ENCODE data around the gene GREB1. TPM values are rescaled to one million over a fixed set of nuclear protein-coding genes. Genes with fewer than 3 reads are reported as not detected.

GREB1 gene
- total and polyA plus RNA-seq, 9 donors: 104 to 723 (median 232) TPM

DNA sequence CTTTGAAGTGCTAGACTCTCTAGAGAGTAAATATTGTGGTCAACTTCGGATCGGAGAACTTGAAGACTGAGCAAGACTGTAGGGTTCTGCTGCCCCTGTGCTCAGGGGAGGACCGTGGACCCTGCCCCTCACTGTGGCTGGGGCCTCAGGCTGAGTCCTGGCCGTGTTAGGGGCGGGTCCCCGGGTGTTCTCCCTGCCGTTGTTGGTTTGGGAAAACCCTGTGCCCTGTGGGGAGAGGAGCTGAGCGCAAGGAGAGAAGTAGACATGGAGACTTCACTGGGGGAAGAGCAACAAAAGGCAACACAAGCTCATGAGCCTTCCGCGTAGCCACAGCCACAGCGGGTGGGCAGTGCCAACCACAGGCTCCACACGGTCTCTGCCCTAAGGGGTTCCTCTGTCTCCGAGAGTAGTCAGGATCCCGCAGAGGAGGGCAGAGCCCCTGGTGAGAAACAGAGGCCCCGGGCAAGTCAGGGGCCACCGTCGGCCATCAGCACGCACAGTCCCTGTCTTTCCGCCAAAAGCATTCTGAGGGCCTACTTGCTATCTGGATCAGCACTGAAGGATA is 83.1 kb downstream of the GREB1 start:
- Histone ChIP-seq H3K36me3 (no peaks in the 10 kb centered on the region), H3K9me3 (no peaks in the 10 kb centered on the region)

DNA sequence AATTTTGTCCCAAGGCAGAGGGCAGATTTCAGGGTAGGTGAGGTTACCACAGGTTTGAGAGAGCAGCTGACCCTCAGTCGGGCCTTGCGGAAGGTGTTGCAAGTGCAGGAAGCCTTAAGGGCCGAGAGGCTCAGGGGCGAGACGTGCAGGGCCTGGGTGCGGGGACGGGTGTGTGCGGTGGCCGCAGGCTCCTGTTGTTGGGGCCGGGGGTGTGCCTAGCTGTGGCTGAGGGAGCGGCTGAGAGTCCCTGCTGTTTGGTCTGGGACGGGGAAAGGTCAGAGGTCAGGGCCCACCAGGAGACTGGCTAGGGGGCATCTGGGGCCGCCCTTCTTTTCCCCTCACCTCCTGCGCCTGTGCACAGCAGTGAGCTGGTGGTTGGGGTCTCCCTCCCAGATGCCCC is 83.7 kb downstream of the GREB1 start:
- Histone ChIP-seq H3K36me3 (no peaks in the 10 kb centered on the region), H3K27me3 (no peaks in the 10 kb centered on the region), H3K4me1 (ENCODE audit: insufficient read depth) (no peaks in the 10 kb centered on the region), H3K27ac (no peak overlapping the region), H3K4me3 (no peak overlapping the region), H3K9me3 (no peaks in the 10 kb centered on the region)
- 83 to 85% (median 84%) methylated on average over 14 of the region's 14 CpGs for whole genome bisulfite sequencing, 3 donors
- intact Hi-C loops (cut with DNase I): no loop called here
- TF ChIP-seq POLR2A (IDR thresholded peaks at IDR 0.05) (no peak), EP300 (IDR thresholded peaks at IDR 0.05) (no peak)
- TF ChIP-seq, protein P1, sequence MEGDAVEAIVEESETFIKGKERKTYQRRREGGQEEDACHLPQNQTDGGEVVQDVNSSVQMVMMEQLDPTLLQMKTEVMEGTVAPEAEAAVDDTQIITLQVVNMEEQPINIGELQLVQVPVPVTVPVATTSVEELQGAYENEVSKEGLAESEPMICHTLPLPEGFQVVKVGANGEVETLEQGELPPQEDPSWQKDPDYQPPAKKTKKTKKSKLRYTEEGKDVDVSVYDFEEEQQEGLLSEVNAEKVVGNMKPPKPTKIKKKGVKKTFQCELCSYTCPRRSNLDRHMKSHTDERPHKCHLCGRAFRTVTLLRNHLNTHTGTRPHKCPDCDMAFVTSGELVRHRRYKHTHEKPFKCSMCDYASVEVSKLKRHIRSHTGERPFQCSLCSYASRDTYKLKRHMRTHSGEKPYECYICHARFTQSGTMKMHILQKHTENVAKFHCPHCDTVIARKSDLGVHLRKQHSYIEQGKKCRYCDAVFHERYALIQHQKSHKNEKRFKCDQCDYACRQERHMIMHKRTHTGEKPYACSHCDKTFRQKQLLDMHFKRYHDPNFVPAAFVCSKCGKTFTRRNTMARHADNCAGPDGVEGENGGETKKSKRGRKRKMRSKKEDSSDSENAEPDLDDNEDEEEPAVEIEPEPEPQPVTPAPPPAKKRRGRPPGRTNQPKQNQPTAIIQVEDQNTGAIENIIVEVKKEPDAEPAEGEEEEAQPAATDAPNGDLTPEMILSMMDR (IDR thresholded peaks at IDR 0.05): no peak
- DNase-seq: no peak

More for the DNA sequence above, 83.1 kb downstream of the GREB1 start:
- no peak for DNase-seq
- no peak overlapping the region for H3K27ac ChIP-seq
- intact Hi-C loops (cut with DNase I): no loop called here
- H3K27me3 ChIP-seq: no peaks in the 10 kb centered on the region
- TF ChIP-seq POLR2A (IDR thresholded peaks at IDR 0.05): no peak
- TF ChIP-seq EP300 (IDR thresholded peaks at IDR 0.05): no peak
- TF ChIP-seq, protein P1 (IDR thresholded peaks at IDR 0.05): no peak
- no peak overlapping the region for H3K4me3 ChIP-seq
- H3K4me1 ChIP-seq (ENCODE audit: insufficient read depth): no peaks in the 10 kb centered on the region
- 77 to 84% (median 77%) methylated on average over 19 of the region's 19 CpGs for WGBS, 3 donors

DNA sequence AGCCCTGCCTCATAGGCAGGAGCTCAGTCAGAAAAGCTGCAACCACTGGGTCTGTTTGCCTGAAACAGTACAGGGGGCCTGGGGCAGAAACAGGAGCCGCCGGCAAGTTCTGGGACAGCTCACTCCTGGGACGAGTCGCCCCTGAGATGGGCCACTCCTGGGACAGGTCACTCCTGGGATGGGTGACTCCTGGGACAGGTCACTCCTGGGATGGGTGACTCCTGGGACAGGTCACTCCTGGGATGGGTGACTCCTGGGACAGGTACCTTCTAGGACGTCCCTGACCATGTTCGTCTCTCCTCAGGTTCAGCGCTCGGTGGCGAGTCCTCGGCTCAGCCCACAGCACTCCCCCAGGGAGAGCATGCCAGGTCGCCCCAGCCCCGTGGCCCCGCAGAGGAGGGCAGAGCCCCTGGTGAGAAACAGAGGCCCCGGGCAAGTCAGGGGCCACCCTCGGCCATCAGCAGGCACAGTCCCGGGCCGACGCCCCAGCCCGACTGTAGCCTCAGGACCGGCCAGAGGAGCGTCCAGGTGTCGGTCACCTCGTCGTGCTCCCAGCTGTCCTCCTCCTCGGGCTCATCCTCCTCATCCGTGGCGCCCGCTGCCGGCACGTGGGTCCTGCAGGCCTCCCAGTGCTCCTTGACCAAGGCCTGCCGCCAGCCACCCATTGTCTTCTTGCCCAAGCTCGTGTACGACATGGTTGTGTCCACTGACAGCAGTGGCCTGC is 84.3 kb downstream of the GREB1 start:
- WGBS, 3 donors: 84 to 88% (median 88%) methylated on average over 33 of the region's 33 CpGs
- H3K36me3 ChIP-seq: no peaks in the 10 kb centered on the region
- intact Hi-C loops (cut with DNase I): no loop called here

DNA sequence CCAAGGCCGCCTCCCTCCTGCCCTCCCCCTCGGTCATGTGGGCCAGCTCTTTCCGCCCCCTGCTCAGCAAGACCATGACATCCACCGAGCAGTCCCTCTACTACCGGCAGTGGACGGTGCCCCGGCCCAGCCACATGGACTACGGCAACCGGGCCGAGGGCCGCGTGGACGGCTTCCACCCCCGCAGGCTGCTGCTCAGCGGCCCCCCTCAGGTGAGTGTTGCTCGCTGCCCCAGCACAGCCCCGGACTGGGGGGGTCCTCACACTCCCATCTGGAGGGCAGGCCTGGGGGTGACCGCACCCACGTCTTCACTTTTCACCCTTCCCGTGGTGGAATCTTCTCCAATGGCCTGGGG is 84.8 kb downstream of the GREB1 start:
- Histone ChIP-seq H3K36me3 (no peaks in the 10 kb centered on the region), H3K4me1 (ENCODE audit: insufficient read depth) (no peaks in the 10 kb centered on the region), H3K27ac (no peak overlapping the region), H3K9me3 (no peaks in the 10 kb centered on the region), H3K4me3 (no peak overlapping the region), H3K27me3 (no peaks in the 10 kb centered on the region)
- intact Hi-C loops (cut with DNase I): no loop called here
- no peak for DNase-seq
- WGBS, 3 donors: 77 to 86% (median 81%) methylated on average over 20 of the region's 20 CpGs
- TF ChIP-seq, protein P1 (IDR thresholded peaks at IDR 0.05): no peak
- TF ChIP-seq POLR2A (IDR thresholded peaks at IDR 0.05): no peak
- TF ChIP-seq EP300 (IDR thresholded peaks at IDR 0.05): no peak

More for the DNA sequence above, 84.3 kb downstream of the GREB1 start:
- TF ChIP-seq, protein P1 (IDR thresholded peaks at IDR 0.05): no peak
- TF ChIP-seq EP300 (IDR thresholded peaks at IDR 0.05): no peak
- no peak for DNase-seq
- H3K27ac ChIP-seq: no peak overlapping the region
- H3K4me1 ChIP-seq (ENCODE audit: insufficient read depth): no peaks in the 10 kb centered on the region
- no peaks in the 10 kb centered on the region for H3K27me3 ChIP-seq
- no peak overlapping the region for H3K4me3 ChIP-seq
- H3K9me3 ChIP-seq: no peaks in the 10 kb centered on the region

Measured in ovary (tissue), 9 donors.